BLaER1 treated with 17β-estradiol and CSF1 and Interleukin-3, amounts not matched to agents 10 nM and 100 nM (cell line): ENCODE results near the gene IL10RB.
"Not testable (repeated sequence)": the region's sequence is repeated elsewhere in the genome, so short reads cannot be mapped to it uniquely, and the experiment has no call there.

Experiments
- H3K27ac ChIP-seq, 11 experiments: shearing (Covaris generic); formaldehyde crosslinking; 2 replicates each; pipeline ENCODE4 v1.8.1; 2022
- H3K27me3 ChIP-seq, 11 experiments: shearing (Covaris generic); formaldehyde crosslinking; 2 replicates each; pipeline ENCODE4 v1.8.1; 2022
- H3K36me3 ChIP-seq, 11 experiments: shearing (Covaris generic); formaldehyde crosslinking; 2 replicates each; pipeline ENCODE4 v1.8.1; 2022
- H3K4me1 ChIP-seq, 10 experiments: shearing (Covaris generic); formaldehyde crosslinking; 2 replicates each; pipeline ENCODE4 v1.8.1; 2022
- H3K4me2 ChIP-seq, 11 experiments: shearing (Covaris generic); formaldehyde crosslinking; 2 replicates each; pipeline ENCODE4 v1.8.1; 2022
- H3K4me3 ChIP-seq, 10 experiments: shearing (Covaris generic); formaldehyde crosslinking; 2 replicates each; pipeline ENCODE4 v1.8.1; 2022
- H3K9ac ChIP-seq, 11 experiments: shearing (Covaris generic); formaldehyde crosslinking; 2 replicates each; pipeline ENCODE4 v1.8.1; 2022
- H3K9me3 ChIP-seq, 11 experiments: shearing (Covaris generic); formaldehyde crosslinking; replicated peaks in 1 of 11; 2 replicates each; pipeline ENCODE4 v1.8.1; 2022
- H4K20me1 ChIP-seq, 11 experiments: shearing (Covaris generic); formaldehyde crosslinking; 2 replicates each; pipeline ENCODE4 v1.8.1; 2022
- Cebpa-rat ChIP-seq, 11 experiments: shearing (Covaris generic); IDR thresholded peaks; 2 replicates each; pipeline ENCODE4 v1.8.1; 2022

The IL10RB gene

GRCh38 chr21:33244779-33245105 lies 21.4 kb upstream of the IL10RB start:
- TF ChIP-seq Cebpa-rat (IDR thresholded peaks at IDR 0.05) = peak in 8 of 11 experiments; percentile 12 to 83 (median 72); a peak in 12 of 22 replicates

GRCh38 chr21:33245289-33245918 lies 20.8 kb upstream of the IL10RB start:
- Histone ChIP-seq H3K4me2 (peak overlapping the region; percentile 73 to 94 (median 81)), H3K27ac (peak overlapping the region; percentile 57 to 93 (median 84); a peak in 21 of 22 replicates), H4K20me1 (peaks cover 0 to 34% (median 0%) of the 10 kb centered on the region in 11 experiments; a peak in 2 of 22 replicates), H3K27me3 (no peaks in the 10 kb centered on the region), H3K9ac (peak overlapping the region in 8 of 11 experiments; percentile 12 to 71 (median 44); a peak in 9 of 22 replicates), H3K4me3 (no peak overlapping the region; a peak in 1 of 20 replicates), H3K36me3 (peaks cover 75 to 100% (median 96%) of the 10 kb centered on the region in 11 experiments), H3K4me1 (peaks cover 59 to 83% (median 76%) of the 10 kb centered on the region in 10 experiments), H3K9me3 (peaks cover 0 to 17% (median 10%) of the 10 kb centered on the region in 11 experiments; a peak in 10 of 22 replicates)
- no peak for TF ChIP-seq Cebpa-rat (IDR thresholded peaks at IDR 0.05)

More at GRCh38 chr21:33244779-33245105, 21.4 kb upstream of the IL10RB start:
- Histone ChIP-seq H3K4me3 (peak overlapping the region in 6 of 10 experiments; percentile 8 to 45 (median 36); a peak in 7 of 20 replicates), H3K4me2 (peak overlapping the region; percentile 73 to 94 (median 81)), H3K27ac (peak overlapping the region; percentile 57 to 93 (median 84); a peak in 21 of 22 replicates), H4K20me1 (peaks cover 0 to 40% (median 0%) of the 10 kb centered on the region in 11 experiments; a peak in 2 of 22 replicates), H3K36me3 (peaks cover 70 to 100% (median 89%) of the 10 kb centered on the region in 11 experiments), H3K9me3 (peaks cover 0 to 17% (median 10%) of the 10 kb centered on the region in 11 experiments; a peak in 10 of 22 replicates), H3K4me1 (peaks cover 59 to 89% (median 82%) of the 10 kb centered on the region in 10 experiments), H3K9ac (peak overlapping the region; percentile 5 to 76 (median 64); a peak in 21 of 22 replicates), H3K27me3 (no peaks in the 10 kb centered on the region)

GRCh38 chr21:33246506-33246905 lies 19.7 kb upstream of the IL10RB start:
- H3K9ac ChIP-seq = peak overlapping the region in 9 of 11 experiments; percentile 30 to 69 (median 54); a peak in 12 of 22 replicates

GRCh38 chr21:33246963-33247362 lies 19.2 kb upstream of the IL10RB start:
- Histone ChIP-seq H3K9me3 (peaks cover 0 to 15% (median 7%) of the 10 kb centered on the region in 11 experiments; a peak in 10 of 22 replicates), H3K36me3 (peaks cover 87 to 100% (median 97%) of the 10 kb centered on the region in 11 experiments), H3K4me1 (peaks cover 53 to 67% (median 61%) of the 10 kb centered on the region in 10 experiments), H3K4me3 (peak overlapping the region in 1 of 10 experiments; percentile 9; a peak in 1 of 20 replicates), H3K27ac (peak overlapping the region; percentile 67 to 93 (median 81)), H4K20me1 (peaks cover 0 to 22% (median 0%) of the 10 kb centered on the region in 11 experiments; a peak in 2 of 22 replicates), H3K4me2 (peak overlapping the region; percentile 65 to 94 (median 81)), H3K9ac (peak overlapping the region; percentile 30 to 69 (median 51); a peak in 17 of 22 replicates), H3K27me3 (no peaks in the 10 kb centered on the region)
- no peak for TF ChIP-seq Cebpa-rat (IDR thresholded peaks at IDR 0.05)

More at GRCh38 chr21:33246506-33246905, 19.7 kb upstream of the IL10RB start:
- H3K36me3 ChIP-seq = peaks cover 86 to 100% (median 97%) of the 10 kb centered on the region in 11 experiments
- H3K4me3 ChIP-seq = no peak overlapping the region; a peak in 2 of 20 replicates
- H3K9me3 ChIP-seq = peaks cover 0 to 17% (median 10%) of the 10 kb centered on the region in 11 experiments; a peak in 10 of 22 replicates
- peak overlapping the region; percentile 65 to 94 (median 81) for H3K4me2 ChIP-seq
- peaks cover 58 to 72% (median 65%) of the 10 kb centered on the region in 10 experiments for H3K4me1 ChIP-seq
- no peak for TF ChIP-seq Cebpa-rat (IDR thresholded peaks at IDR 0.05)
- no peaks in the 10 kb centered on the region for H3K27me3 ChIP-seq
- peaks cover 0 to 25% (median 0%) of the 10 kb centered on the region in 11 experiments; a peak in 2 of 22 replicates for H4K20me1 ChIP-seq
- H3K27ac ChIP-seq = peak overlapping the region; percentile 67 to 93 (median 81)

GRCh38 chr21:33247599-33247998 lies 18.6 kb upstream of the IL10RB start:
- peak overlapping the region; percentile 65 to 94 (median 81) for H3K4me2 ChIP-seq
- H3K36me3 ChIP-seq = peaks cover 88 to 100% (median 97%) of the 10 kb centered on the region in 11 experiments
- peaks cover 0 to 8% (median 6%) of the 10 kb centered on the region in 11 experiments; a peak in 8 of 22 replicates for H3K9me3 ChIP-seq
- peaks cover 52 to 61% (median 55%) of the 10 kb centered on the region in 10 experiments for H3K4me1 ChIP-seq
- H3K27ac ChIP-seq = peak overlapping the region; percentile 67 to 93 (median 81)
- peaks cover 0 to 22% (median 0%) of the 10 kb centered on the region in 11 experiments; a peak in 2 of 22 replicates for H4K20me1 ChIP-seq
- peak overlapping the region in 1 of 10 experiments; percentile 9; a peak in 1 of 20 replicates for H3K4me3 ChIP-seq
- peak overlapping the region; percentile 30 to 69 (median 51); a peak in 17 of 22 replicates for H3K9ac ChIP-seq
- TF ChIP-seq Cebpa-rat (IDR thresholded peaks at IDR 0.05) = no peak
- no peaks in the 10 kb centered on the region for H3K27me3 ChIP-seq

GRCh38 chr21:33249331-33250002 lies 16.7 kb upstream of the IL10RB start:
- Histone ChIP-seq H3K4me1 (peaks cover 36 to 43% (median 37%) of the 10 kb centered on the region in 10 experiments), H3K27me3 (no peaks in the 10 kb centered on the region), H3K4me3 (no peak overlapping the region), H3K36me3 (peaks cover 94 to 100% (median 98%) of the 10 kb centered on the region in 11 experiments), H3K9ac (no peak overlapping the region), H3K9me3 (peaks cover 0 to 8% (median 0%) of the 10 kb centered on the region in 11 experiments; a peak in 9 of 22 replicates), H3K4me2 (no peak overlapping the region), H3K27ac (peak overlapping the region in 9 of 11 experiments; percentile 16 to 93 (median 45); a peak in 12 of 22 replicates), H4K20me1 (peaks cover 0 to 30% (median 0%) of the 10 kb centered on the region in 11 experiments; a peak in 2 of 22 replicates)
- TF ChIP-seq Cebpa-rat (IDR thresholded peaks at IDR 0.05) = no peak

- peaks cover 20 to 26% (median 21%) of the 10 kb centered on the region in 10 experiments for H3K4me1 ChIP-seq
- H3K4me3 ChIP-seq = no peak overlapping the region
- H3K27me3 ChIP-seq = no peaks in the 10 kb centered on the region
- no peak for TF ChIP-seq Cebpa-rat (IDR thresholded peaks at IDR 0.05)
- no peak overlapping the region for H3K4me2 ChIP-seq
- peaks cover 0 to 24% (median 0%) of the 10 kb centered on the region in 11 experiments; a peak in 2 of 22 replicates for H4K20me1 ChIP-seq
- peaks cover 0 to 18% (median under 1%) of the 10 kb centered on the region in 11 experiments; a peak in 13 of 22 replicates for H3K9me3 ChIP-seq
- peak overlapping the region in 2 of 11 experiments; percentile 1 to 20; a peak in 1 of 22 replicates for H3K27ac ChIP-seq
- H3K9ac ChIP-seq = no peak overlapping the region
- peaks cover 97 to 100% (median 99%) of the 10 kb centered on the region in 11 experiments for H3K36me3 ChIP-seq
Observed at GRCh38 chr21:33251119-33251518, 15.0 kb upstream of the IL10RB start.

GRCh38 chr21:33253382-33253781 lies 12.8 kb upstream of the IL10RB start:
- H3K27me3 ChIP-seq, H3K4me2 ChIP-seq, H3K4me3 ChIP-seq, H3K9ac ChIP-seq: not testable (repeated sequence)
- H3K27ac ChIP-seq = peak overlapping the region in 4 of 11 experiments; percentile 2 to 32 (median 24); a peak in 4 of 22 replicates
- H3K9me3 ChIP-seq = peaks cover 14 to 40% (median 23%) of the 10 kb centered on the region in 11 experiments
- H4K20me1 ChIP-seq = peaks cover 0 to 15% (median 0%) of the 10 kb centered on the region in 11 experiments; a peak in 2 of 22 replicates
- H3K4me1 ChIP-seq = peaks cover 0 to 28% (median 16%) of the 10 kb centered on the region in 10 experiments; a peak in 13 of 20 replicates
- TF ChIP-seq Cebpa-rat (IDR thresholded peaks at IDR 0.05) = peak in 5 of 11 experiments; percentile 10 to 71 (median 37); a peak in 4 of 22 replicates
- peaks cover 99 to 100% (median 100%) of the 10 kb centered on the region in 11 experiments for H3K36me3 ChIP-seq
